ENCODE measurements around the gene RRN3.
A peak's percentile ranks its signal among the peaks of the same experiment; 100 is the strongest.
"Not testable (repeated sequence)": the region's sequence is repeated elsewhere in the genome, so short reads cannot be mapped to it uniquely, and the experiment has no call there.

The RRN3 gene

DNA sequence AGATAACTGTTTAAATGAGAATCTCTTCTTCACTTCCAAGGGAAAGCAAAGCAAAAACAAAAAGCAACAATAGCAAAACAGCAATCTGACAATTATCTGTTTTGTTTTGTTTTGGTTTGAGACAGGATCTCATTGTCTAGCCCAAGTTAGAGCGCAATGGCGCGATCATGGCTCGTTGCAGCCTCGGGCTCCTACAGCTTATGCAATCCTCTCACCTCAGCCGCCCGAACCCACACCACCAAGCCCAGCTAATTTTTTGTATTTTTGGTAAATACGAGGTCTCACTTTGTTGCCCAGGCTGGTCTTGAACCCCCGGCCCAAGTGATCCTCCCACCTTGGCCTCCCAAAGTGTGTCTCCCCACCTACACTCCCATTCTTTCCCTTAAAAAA is 2.5 kb upstream of the RRN3 start:
- DNase-seq (ENCODE audit: low read depth), result not testable (repeated sequence)

GRCh38 chr16:15093571-15093954 is 509 bp downstream of the RRN3 start:
- DNase-seq (ENCODE audit: low read depth), result not testable (repeated sequence)

- DNase-seq (ENCODE audit: low read depth), result not testable (repeated sequence)
These were observed 3.3 kb downstream of the RRN3 start for GRCh38 chr16:15090663-15091269.

GRCh38 chr16:15082788-15083187 is 11.3 kb downstream of the RRN3 start:
- DNase-seq (ENCODE audit: low read depth), result not testable (repeated sequence)

- DNase-seq (ENCODE audit: low read depth), result not testable (repeated sequence)
These were observed 13.2 kb downstream of the RRN3 start for GRCh38 chr16:15080883-15081282.

GRCh38 chr16:15076161-15076560 is 17.9 kb downstream of the RRN3 start:
- not testable (repeated sequence) for DNase-seq (ENCODE audit: low read depth)

- no peak for DNase-seq (ENCODE audit: low read depth)
These were observed 21.0 kb downstream of the RRN3 start for GRCh38 chr16:15073101-15073500.

GRCh38 chr16:15071916-15072769 is 21.9 kb downstream of the RRN3 start:
- DNase-seq (ENCODE audit: low read depth), result not testable (repeated sequence)

GRCh38 chr16:15071013-15071412 is 23.1 kb downstream of the RRN3 start:
- DNase-seq (ENCODE audit: low read depth), result not testable (repeated sequence)

DNA sequence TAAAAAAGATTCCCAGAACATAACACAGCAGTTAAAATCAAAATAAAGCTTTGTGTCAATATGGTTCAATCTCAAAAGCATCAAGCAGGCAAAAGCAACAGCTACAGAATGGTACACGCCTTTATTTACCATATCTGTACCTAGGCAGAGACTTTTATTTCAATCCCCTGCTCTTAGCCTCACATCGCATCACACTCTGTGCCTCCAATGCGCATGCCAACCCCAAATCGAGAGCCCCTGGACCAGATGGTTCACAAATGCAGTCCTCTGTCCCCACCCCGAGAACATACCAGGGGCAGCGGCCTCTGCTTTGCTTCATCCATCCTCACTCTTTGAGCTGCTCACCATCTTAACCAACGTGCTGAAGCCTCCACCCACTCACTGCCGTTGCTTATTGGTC is 27.4 kb downstream of the RRN3 start:
- DNase-seq (ENCODE audit: low read depth), result not testable (repeated sequence)

DNA sequence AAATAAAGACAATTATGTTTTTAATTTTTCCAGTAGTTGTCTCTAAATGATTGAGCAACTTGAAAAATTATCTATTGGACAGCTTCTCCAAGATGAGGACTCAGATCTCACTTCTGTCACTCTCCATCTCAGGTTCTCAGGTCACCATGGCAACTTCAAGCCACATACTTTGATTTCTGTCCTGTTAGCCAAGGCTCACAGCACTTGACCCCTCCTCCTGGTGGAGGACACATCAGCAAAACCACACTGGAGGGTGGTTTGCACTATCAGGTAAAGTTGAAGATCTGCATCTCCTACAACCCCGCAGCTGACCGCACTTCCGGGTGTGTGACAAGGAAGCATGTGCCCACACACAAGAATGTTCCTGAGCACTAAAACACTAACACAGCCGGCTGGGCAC is 28.1 kb downstream of the RRN3 start:
- DNase-seq (ENCODE audit: low read depth), result not testable (repeated sequence)

GRCh38 chr16:15062085-15062810 is 31.8 kb downstream of the RRN3 start:
- DNase-seq (ENCODE audit: low read depth), result peak; percentile 65

DNA sequence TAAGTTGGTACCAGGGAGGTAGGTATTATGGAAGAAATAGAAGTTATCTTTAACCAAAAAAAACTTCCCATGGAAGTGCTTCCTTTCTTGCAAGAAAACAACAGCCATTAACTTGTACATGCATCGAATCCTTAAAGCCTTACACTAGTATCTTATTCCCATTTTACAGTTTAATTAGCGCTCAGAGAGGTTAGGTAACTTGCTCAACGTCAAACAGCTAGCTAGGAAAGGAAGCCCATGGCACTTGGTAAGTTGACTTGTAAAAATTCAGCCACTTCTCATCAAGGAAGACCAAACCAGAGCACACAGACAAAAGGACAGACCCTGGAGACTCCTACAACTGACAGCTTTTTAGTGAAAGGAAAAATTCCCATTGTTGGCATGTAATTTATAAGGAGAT is 34.7 kb downstream of the RRN3 start:
- no peak for DNase-seq (ENCODE audit: low read depth)

DNA sequence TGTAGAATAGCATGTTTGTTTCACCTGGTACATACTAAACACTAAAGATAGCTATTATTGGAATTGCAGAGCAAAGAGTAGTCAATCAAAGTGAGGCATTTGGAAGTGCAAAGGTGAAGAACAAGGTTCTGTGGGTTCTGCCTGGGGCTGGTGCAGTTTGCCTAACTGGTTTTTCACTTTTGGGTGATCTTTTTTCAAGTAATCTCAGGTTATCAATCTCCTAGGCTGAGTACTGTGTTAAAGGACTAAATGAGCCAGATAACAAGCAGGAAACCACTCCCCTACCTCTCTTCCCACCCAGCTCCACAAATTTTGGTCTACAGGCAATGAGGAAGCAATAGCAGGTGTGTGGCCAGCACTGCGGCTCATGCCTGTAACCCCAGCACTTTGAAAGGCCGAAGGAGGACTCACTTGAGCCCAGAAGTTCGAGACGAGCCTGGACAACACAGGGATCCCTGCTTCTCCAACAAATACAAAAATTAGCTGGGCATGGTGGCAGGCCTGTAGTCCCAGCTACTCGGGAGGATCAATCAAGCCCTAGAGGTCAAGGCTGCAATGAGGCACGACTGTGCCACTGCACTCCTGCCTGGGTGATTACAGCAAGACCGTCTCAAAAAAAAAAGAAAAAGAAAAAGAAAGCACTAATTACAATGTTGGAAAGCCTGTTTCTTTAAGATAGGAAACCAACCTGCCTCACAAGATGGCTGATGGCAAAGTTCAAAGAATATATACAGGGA is 36.2 kb downstream of the RRN3 start:
- no peak for DNase-seq (ENCODE audit: low read depth)

- peak; percentile 34 for DNase-seq (ENCODE audit: low read depth)
These were observed 38.7 kb downstream of the RRN3 start for GRCh38 chr16:15055141-15056053.

- no peak for DNase-seq (ENCODE audit: low read depth)
These were observed 39.5 kb downstream of the RRN3 start for GRCh38 chr16:15054357-15055140.

- no peak for DNase-seq (ENCODE audit: low read depth)
These were observed 40.2 kb downstream of the RRN3 start for GRCh38 chr16:15053904-15054303.

DNA sequence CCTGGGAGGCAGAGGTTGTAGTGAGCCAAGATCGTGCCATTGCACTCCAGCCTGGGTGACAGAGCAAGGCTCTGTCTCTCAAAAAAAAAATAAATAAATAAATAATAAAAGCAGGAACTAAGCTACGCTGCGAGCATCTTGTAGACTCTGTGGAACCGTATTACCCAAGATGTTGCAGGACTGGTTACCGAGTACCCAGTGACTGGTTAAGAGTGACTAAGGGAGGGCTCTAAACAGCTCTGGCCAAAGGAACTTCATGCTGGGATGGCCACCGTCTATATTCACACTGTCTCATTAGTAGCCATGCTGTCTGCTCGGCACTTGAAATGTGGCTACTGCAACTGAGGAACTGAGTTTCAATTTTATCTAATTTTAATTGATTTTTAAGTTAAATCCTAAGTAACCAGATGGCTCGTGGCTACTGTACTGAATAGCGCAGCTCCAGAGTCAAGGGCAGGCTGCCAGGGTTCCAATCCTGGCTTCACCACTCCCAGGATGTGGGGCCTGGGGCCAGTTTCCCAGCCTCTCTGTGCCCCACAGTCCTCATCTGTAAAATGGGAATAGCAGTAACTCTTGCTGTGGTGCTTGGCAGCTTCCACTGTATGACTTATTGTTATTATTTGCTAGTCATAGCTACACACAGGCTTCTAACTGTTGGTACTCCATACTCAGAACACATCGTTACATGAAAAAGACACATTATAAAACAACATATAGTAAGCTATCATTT is 41.2 kb downstream of the RRN3 start:
- DNase-seq (ENCODE audit: low read depth), result no peak

- DNase-seq (ENCODE audit: low read depth), result no peak
These were observed 42.6 kb downstream of the RRN3 start for GRCh38 chr16:15051387-15051951.
